ENCODE measurements around the gene MAPK8IP2. TPM values are rescaled to one million over a fixed set of nuclear protein-coding genes. Genes with fewer than 3 reads are reported as not detected.

MAPK8IP2 gene
- total RNA-seq = 1 to 10 TPM; 1.4 to 2.3 TPM
- 1 to 10 TPM in 3 of 6 donors, under 1 TPM in 3; 0.66 to 1.1 (median 0.98) TPM for polyA plus RNA-seq (ENCODE audit: insufficient read length in 6 of 6)
- long read RNA-seq, donor 1 = 0 reads
- long read RNA-seq, donor 2 = 0 reads
- long read RNA-seq, donor 3 = 0 reads
- long read RNA-seq, donor 4 = 0 reads
- long read RNA-seq, donor 5 = 0 reads
- long read RNA-seq, donor 6 = 0 reads
- long read RNA-seq, donor 7 = 0 reads
- long read RNA-seq, donor 8 = 0 reads
- long read RNA-seq, donor 9 = 0 reads
- long read RNA-seq, donor 10 = 0 reads
- long read RNA-seq, donor 11, full-length matches to known transcripts = 10 of 65 reads
- long read RNA-seq, donor 11, partial matches to known transcripts = 55 of 65 reads
- long read RNA-seq, donor 11, other reads (novel, unspliced or antisense) = 0 of 65 reads
- long read RNA-seq, donor 12 = 0 reads

DNA sequence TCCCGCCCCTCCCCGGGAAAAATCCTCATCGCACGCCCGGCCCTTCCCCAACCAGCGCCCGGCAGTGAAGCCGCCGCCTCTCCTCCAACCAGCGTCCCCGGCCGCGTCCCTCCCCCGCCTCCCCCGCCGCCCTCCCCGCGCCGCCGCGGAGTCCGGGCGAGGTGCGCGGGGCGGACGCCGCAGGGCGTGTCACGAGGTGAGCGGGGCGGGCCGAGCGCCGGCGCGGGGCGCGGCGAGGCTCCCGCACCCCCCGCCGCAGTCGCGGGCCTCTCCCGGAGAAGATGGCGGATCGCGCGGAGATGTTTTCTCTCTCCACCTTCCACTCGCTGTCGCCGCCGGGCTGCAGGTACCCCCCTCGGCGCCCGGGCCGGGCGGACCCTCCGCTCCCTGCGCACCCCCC is at the start of gene MAPK8IP2:
Gene MAPK8IP2, plus strand, starts transcription at position 256 of the 400 bp plus-strand sequence. Its CDS starts 26 bp downstream, at position 282.
- Histone ChIP-seq H3K27me3 (peaks cover 28 to 76% of the 10 kb centered on the region in 2 donors), H3K27ac (no peak within 1 kb of the TSS), H3K4me3 (peak within 1 kb of the TSS; percentile 13 to 38), H3K9me3 (no peaks in the 10 kb centered on the region), H3K36me3 (no peaks in the 10 kb centered on the region), H3K4me1 (peaks cover 0 to 10% of the 10 kb centered on the region in 2 donors)
- peak; percentile 55 for ATAC-seq
- intact Hi-C loops (cut with DNase I) = no loop called here
- no peak for TF ChIP-seq CTCF (IDR thresholded peaks at IDR 0.05)
- DNase-seq = peak in 1 of 4 donors; percentile 76

- peaks cover 7 to 21% of the 10 kb centered on the region in 2 donors for H3K4me1 ChIP-seq
- TF ChIP-seq CTCF (IDR thresholded peaks at IDR 0.05) = no peak
- peaks cover 30 to 37% of the 10 kb centered on the region in 2 donors for H3K27me3 ChIP-seq
- DNase-seq = no peak
- no peaks in the 10 kb centered on the region for H3K36me3 ChIP-seq
- H3K4me3 ChIP-seq = no peak overlapping the region
- no peaks in the 10 kb centered on the region for H3K9me3 ChIP-seq
- intact Hi-C loops (cut with DNase I) = no loop called here
- no peak for ATAC-seq
- no peak overlapping the region for H3K27ac ChIP-seq
Measured at GRCh38 chr22:50551160-50551752, 49.3 kb upstream of the MAPK8IP2 start.

DNA sequence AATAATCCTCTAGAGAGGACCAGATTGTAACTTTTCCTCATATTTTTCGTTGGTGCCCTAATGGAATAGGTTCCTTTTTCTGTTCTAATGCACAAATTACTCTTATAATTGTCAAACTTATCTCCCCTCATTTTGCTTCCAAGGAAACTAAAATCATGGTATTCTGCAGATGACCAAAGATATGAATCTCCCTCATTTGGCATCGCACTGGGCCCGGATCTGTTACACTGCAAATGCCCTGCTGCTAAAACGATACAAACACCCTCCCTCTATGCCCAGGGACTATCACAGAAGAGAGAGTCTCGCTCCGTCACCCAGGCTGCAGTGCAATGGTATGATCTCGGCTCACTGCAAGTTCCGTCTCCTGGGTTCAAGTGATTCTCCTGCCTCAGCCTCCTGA is 47.3 kb upstream of the MAPK8IP2 start:
- Histone ChIP-seq H3K27me3 (peaks cover 13 to 20% of the 10 kb centered on the region in 2 donors), H3K4me3 (no peak overlapping the region), H3K27ac (no peak overlapping the region), H3K9me3 (no peaks in the 10 kb centered on the region), H3K36me3 (no peaks in the 10 kb centered on the region), H3K4me1 (peaks cover 6 to 11% of the 10 kb centered on the region in 2 donors)
- no peak for ATAC-seq
- intact Hi-C loops (cut with DNase I) = no loop called here
- DNase-seq = no peak
- no peak for TF ChIP-seq CTCF (IDR thresholded peaks at IDR 0.05)

DNA sequence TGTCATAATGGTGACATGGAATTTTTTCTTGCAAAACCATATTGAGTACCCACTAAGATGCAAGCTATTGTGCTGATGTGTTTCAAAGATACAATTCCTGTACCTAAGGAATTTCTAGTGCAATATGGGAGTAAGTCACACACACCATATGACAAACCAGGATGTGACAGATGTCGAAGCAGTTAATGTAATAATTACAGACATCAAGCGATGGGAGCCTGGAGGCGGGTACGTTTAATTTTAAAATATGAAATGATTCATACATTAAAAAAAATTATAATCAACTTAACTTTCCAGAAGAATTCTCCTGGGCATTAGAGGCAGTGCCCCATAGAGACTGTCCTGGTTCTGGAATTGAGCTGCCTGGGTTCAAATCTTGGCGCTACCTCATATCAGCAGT is 43.9 kb upstream of the MAPK8IP2 start:
- Histone ChIP-seq H3K4me3 (no peak overlapping the region), H3K36me3 (no peaks in the 10 kb centered on the region), H3K4me1 (no peaks in the 10 kb centered on the region), H3K9me3 (no peaks in the 10 kb centered on the region), H3K27ac (no peak overlapping the region), H3K27me3 (no peaks in the 10 kb centered on the region)
- DNase-seq (no peak), ATAC-seq (no peak)
- intact Hi-C loops (cut with DNase I) = no loop called here
- no peak for TF ChIP-seq CTCF (IDR thresholded peaks at IDR 0.05)

DNA sequence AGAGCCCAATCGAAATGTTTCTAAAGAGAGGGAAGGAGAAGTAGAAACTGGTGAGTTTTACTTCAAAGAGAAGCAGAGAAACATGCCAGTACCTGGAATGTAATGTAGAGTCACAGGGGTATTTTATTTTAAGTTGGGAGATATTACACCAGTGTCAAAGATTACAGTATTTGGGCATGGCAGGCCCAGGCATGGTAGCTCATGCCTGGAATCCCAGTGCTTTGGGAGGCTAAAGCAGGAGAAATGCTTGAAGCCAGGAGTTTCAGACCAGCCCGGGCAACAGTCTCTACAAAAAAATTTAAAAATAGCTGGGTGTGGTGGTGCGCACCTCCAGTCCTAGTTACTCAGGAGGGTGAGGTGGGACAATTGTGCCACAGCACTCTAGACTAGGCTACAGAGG is 40.6 kb upstream of the MAPK8IP2 start:
- no peak for TF ChIP-seq CTCF (IDR thresholded peaks at IDR 0.05)
- no peak overlapping the region for H3K27ac ChIP-seq
- no peak for DNase-seq
- H3K9me3 ChIP-seq = no peaks in the 10 kb centered on the region
- H3K36me3 ChIP-seq = no peaks in the 10 kb centered on the region
- ATAC-seq = no peak
- no peak overlapping the region for H3K4me3 ChIP-seq
- intact Hi-C loops (cut with DNase I) = no loop called here
- peaks cover 0 to 8% of the 10 kb centered on the region in 2 donors for H3K4me1 ChIP-seq
- H3K27me3 ChIP-seq = no peaks in the 10 kb centered on the region
